K562 (cell line): ENCODE results near the gene OR8D2. TPM values are rescaled to one million over a fixed set of nuclear protein-coding genes. Genes with fewer than 3 reads are reported as not detected.
A peak's percentile ranks its signal among the peaks of the same experiment; 100 is the strongest.

ENCODE experiments used
- FOSL1 ChIP-seq: fragments of 200-800 bp; sonication (Bioruptor generic); conservative IDR thresholded peaks from 2 replicates; pipeline ENCODE4 v1.6.1; 2016; ENCODE audit warnings: missing genetic modification characterization, missing compliant biosample characterization
- FOXA1 ChIP-seq: fragments of 450-650 bp; IDR thresholded peaks from 2 replicates; pipeline ENCODE4 v1.6.1; 2016; ENCODE audit warnings: mild to moderate bottlenecking, borderline replicate concordance
- FUS ChIP-seq: fragments of 200-400 bp; formaldehyde crosslinking; optimal IDR thresholded peaks from 2 replicates; pipeline ENCODE3; 2017; ENCODE audit warnings: low read depth, low read length
- HDAC3 ChIP-seq: fragments of 450-650 bp; IDR thresholded peaks from 2 replicates; pipeline ENCODE4 v1.6.1; 2018; ENCODE audit warnings: borderline replicate concordance, mild to moderate bottlenecking, moderate library complexity; ENCODE audit not compliant: partially characterized antibody
- HMG20A ChIP-seq: fragments of 450-650 bp; formaldehyde crosslinking; conservative IDR thresholded peaks from 2 replicates; pipeline ENCODE4 v1.4.0; 2020; ENCODE audit warnings: mild to moderate bottlenecking, mixed read lengths
- JUND ChIP-seq, 2 experiments: IDR thresholded peaks; 2 replicates in 1 of 2; 3 replicates in 1 of 2; pipeline ENCODE4 v1.6.1; 2011; ENCODE audit warnings: borderline replicate concordance in 2 of 2, low read depth in 2 of 2, low read length in 2 of 2, improper control_type of control experiment in 1 of 2, missing biosample characterization in 1 of 2, missing genetic modification characterization in 1 of 2, missing genetic modification reagents in 1 of 2
- KDM2B ChIP-seq: fragments of 250-450 bp; sonication (Bioruptor Pico); IDR thresholded peaks from 2 replicates; pipeline ENCODE4 v1.8.0; 2021; ENCODE audit warnings: mild to moderate bottlenecking, moderate library complexity
- LEF1 ChIP-seq: fragments of 450-650 bp; IDR thresholded peaks from 2 replicates; pipeline ENCODE4 v1.6.1; 2016; ENCODE audit warnings: mild to moderate bottlenecking
- MAZ ChIP-seq, 2 experiments: fragments of 450-650 bp in 1 of 2; sonication (generic) in 1 of 2; formaldehyde crosslinking; IDR thresholded peaks in 1 of 2; conservative IDR thresholded peaks in 1 of 2; 2 replicates each; pipeline versions ENCODE4 v1.4.0 to v1.5.0; 2020; ENCODE audit warnings: mild to moderate bottlenecking in 1 of 2, missing genetic modification reagents in 1 of 2
- NKRF ChIP-seq: fragments of 450-650 bp; IDR thresholded peaks from 2 replicates; pipeline ENCODE4 v1.6.1; 2016; ENCODE audit warnings: borderline replicate concordance
- PURB ChIP-seq: sonication (generic); formaldehyde crosslinking; IDR thresholded peaks from 2 replicates; pipeline ENCODE4 v1.9.0; 2021; ENCODE audit warnings: low read depth, mild to moderate bottlenecking, missing genetic modification reagents
- SAP30 ChIP-seq: fragments of 200-600 bp; sonication (generic); IDR thresholded peaks from 2 replicates; pipeline ENCODE4 v1.6.1; 2012; ENCODE audit warnings: borderline replicate concordance, low read depth, mild to moderate bottlenecking, moderate library complexity, low read length, control low read depth, inconsistent platforms; ENCODE audit not compliant: insufficient read depth, poor library complexity, severe bottlenecking
- TBL1XR1 ChIP-seq, 2 experiments: IDR thresholded peaks; 2 replicates each; pipeline ENCODE4 v1.6.1; 2012; ENCODE audit warnings: improper control_type of control experiment in 2 of 2, low read length in 2 of 2, mild to moderate bottlenecking in 1 of 2
- ZNF263 ChIP-seq: sonication (generic); formaldehyde crosslinking; IDR thresholded peaks from 2 replicates; pipeline ENCODE4 v1.8.0; 2022; ENCODE audit warnings: mild to moderate bottlenecking, missing genetic modification reagents, borderline replicate concordance
- ZNF407 ChIP-seq: fragments of 450-650 bp; IDR thresholded peaks from 2 replicates; pipeline ENCODE4 v1.6.1; 2016; ENCODE audit warnings: low read depth
- polyA plus RNA-seq, 8 experiments: library from polyadenylated mRNA; depleted of rRNA in 4 of 8; stranded (reverse) in 5 of 8; unstranded in 3 of 8; fragments of >200 nt; fragmentation: Nextera tagmentation in 2 of 8; fragmentation: Illumina TruSeq in 1 of 8; extraction: Ambion mirVana in 2 of 8; extraction: Trizol in 1 of 8; gene quantifications; 2 replicates each; pipeline versions ENCODE4 v1.2.1 to v1.2.3, GENCODE V29; 2011 to 2014; ENCODE audit warnings: inconsistent platforms in 1 of 8, missing spikeins in 1 of 8
- total RNA-seq, 7 experiments: library from RNA; depleted of rRNA in 6 of 7; stranded (reverse); fragments of >200 nt in 6 of 7; fragmentation: Illumina TruSeq in 2 of 7; extraction: Trizol in 2 of 7; gene quantifications; 2 replicates each; pipeline versions ENCODE4 v1.2.1 to v1.2.3, GENCODE V29; 2011 to 2021; ENCODE audit warnings: low replicate concordance in 1 of 7
- TF ChIP-seq, protein P1 (sequence below): fragments of 250-450 bp; sonication (Bioruptor Pico); IDR thresholded peaks from 2 replicates; pipeline ENCODE4 v1.8.0; 2022; ENCODE audit warnings: inconsistent platforms

The OR8D2 gene
- total and polyA plus RNA-seq, 9 of the 15 experiments (the other 6 are each of a cell fraction or from before 2014, with no cell fraction given) = 0.06 to 0.21 TPM; not detected in 7

- TF ChIP-seq TBL1XR1 (IDR thresholded peaks at IDR 0.05; ENCODE audit: low read length in 2 of 2) = no peak
- no peak for TF ChIP-seq ZNF263 (CRISPR knock-in tag)
- TF ChIP-seq HDAC3 = no peak
- no peak for TF ChIP-seq NKRF
- TF ChIP-seq, protein P1, sequence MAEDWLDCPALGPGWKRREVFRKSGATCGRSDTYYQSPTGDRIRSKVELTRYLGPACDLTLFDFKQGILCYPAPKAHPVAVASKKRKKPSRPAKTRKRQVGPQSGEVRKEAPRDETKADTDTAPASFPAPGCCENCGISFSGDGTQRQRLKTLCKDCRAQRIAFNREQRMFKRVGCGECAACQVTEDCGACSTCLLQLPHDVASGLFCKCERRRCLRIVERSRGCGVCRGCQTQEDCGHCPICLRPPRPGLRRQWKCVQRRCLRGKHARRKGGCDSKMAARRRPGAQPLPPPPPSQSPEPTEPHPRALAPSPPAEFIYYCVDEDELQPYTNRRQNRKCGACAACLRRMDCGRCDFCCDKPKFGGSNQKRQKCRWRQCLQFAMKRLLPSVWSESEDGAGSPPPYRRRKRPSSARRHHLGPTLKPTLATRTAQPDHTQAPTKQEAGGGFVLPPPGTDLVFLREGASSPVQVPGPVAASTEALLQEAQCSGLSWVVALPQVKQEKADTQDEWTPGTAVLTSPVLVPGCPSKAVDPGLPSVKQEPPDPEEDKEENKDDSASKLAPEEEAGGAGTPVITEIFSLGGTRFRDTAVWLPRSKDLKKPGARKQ = no peak
- peak; percentile 83 for TF ChIP-seq JUND (IDR thresholded peaks at IDR 0.05; ENCODE audit: borderline replicate concordance, low read depth, low read length)
- TF ChIP-seq JUND (tag; IDR thresholded peaks at IDR 0.05; ENCODE audit: borderline replicate concordance, low read depth, low read length) = peak; percentile 77; the same call in 2 of the 3 replicates
- TF ChIP-seq SAP30 = no peak
- TF ChIP-seq ZNF407 = no peak
- TF ChIP-seq HMG20A = no peak
- peak; percentile 89 for TF ChIP-seq FOSL1 (tag)
- no peak for TF ChIP-seq MAZ (CRISPR knock-in tag; conservative IDR thresholded peaks at IDR 0.05 in 1 of 2, IDR thresholded peaks at IDR 0.05 in 1 of 2)
- no peak for TF ChIP-seq PURB
- TF ChIP-seq LEF1 = no peak
- no peak for TF ChIP-seq FOXA1
- no peak for TF ChIP-seq KDM2B
- TF ChIP-seq FUS = no peak
Measured at GRCh38 chr11:124301548-124301947, 18.4 kb downstream of the OR8D2 start (continued).
